ENCODE data around the gene COPG2. TPM values are rescaled to one million over a fixed set of nuclear protein-coding genes. Genes with fewer than 3 reads are reported as not detected.

COPG2 gene
- polyA plus RNA-seq, 3 donors = 66.9 to 75.2 (median 67.6) TPM

DNA sequence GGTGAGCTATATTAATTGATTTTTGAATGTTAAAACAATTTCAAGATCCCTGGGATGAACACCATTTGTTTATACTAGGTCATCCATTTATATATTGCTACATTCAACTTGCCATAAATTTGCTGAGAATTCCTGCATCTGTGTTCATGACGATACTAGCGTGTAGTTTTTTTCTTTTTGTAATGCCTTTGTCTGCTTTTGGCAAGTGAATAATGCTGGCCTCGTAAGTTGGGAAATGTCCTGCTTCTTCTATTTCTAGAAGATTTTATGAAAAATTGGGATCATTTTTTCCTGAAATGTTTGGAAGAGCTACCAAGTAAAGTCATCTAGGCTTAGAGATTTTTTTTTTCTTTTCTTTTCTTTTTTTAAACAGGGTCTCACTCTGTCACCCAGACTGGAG is 189.6 kb downstream of the COPG2 start:
- no peak for DNase-seq (ENCODE audit: low read depth in 3 of 3, low spot score in 2 of 3)

DNA sequence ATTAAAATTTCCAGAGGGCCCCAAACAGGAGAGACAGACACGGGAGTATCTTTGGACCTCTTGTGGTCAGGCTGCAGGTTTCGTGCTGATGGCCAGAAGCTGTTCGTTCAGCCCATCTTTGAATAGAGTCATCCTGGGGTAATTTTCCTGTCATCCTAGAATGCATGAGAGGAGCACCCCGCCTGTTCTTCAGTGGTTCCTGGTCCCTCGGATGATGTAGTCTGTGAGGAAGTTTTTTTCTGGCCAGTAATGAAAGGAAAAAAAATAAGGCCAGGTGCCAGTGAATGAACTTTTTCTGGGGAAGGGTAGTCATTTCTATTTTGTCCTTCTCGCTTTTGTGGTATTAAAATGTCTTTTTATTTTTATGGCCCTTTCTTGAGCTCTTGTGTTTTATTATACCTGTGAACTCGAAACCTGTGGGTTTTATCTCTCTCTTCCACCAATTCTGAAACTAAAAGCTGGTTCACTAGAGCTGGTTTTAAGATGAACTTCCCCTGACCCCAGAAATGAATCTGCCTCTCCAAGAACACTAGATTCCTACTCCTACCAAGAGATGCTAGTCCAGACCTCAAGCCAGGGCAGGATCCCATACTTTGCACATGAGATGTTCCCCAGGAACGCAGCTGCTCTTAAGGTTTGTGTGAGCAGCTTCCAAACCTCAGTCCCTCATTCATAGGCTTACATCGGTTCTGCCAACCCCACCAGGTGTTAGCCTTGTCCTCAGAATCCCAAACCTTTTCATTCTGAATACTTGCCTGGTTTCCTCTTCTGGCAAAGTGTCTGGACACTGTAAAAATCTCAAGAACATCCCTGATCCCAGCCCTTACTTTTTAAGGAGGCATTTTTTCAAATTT is 192.0 kb downstream of the COPG2 start:
- DNase-seq (ENCODE audit: low read depth in 3 of 3, low spot score in 2 of 3) = no peak

DNA sequence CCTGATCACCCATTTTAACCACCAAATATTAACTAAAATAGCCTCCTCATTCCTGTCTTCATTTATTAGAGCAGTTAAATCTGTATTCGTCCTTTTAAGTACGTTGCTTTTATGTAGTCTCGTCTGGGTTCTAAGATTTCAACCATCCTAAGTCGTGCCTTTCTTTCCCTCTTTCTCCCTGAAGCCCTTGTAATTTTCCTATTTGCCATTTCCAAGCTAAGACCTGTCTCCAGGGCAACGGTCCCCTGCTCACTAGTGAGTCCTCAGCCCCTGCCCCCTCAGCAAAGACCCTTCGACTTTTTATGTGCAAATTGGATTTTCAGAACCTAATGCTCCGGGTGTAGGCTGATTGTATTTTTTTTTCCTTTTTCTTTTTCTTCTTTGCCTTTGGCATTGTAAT is 192.8 kb downstream of the COPG2 start:
- no peak for DNase-seq (ENCODE audit: low read depth in 3 of 3, low spot score in 2 of 3)

DNA sequence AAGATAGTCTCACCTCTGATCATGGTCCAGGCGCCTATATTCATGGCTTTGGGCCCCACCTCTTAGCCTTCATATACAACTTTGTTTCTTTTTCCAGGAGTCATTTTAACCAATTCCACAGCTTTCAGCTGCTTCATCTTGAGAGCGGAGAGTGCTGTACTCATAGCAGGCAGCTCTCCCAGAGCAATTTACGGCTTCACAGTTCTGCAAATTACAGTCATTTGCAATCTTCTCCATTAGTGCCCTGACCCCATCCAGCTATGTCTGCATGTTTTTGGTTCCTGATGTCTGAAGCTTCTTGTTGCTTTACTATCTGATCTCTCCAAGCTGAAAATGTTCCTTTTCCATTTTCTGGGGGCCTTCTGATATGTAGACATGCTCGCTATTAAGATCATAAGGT is 194.7 kb downstream of the COPG2 start:
- DNase-seq (ENCODE audit: low read depth in 3 of 3, low spot score in 2 of 3) = no peak

DNA sequence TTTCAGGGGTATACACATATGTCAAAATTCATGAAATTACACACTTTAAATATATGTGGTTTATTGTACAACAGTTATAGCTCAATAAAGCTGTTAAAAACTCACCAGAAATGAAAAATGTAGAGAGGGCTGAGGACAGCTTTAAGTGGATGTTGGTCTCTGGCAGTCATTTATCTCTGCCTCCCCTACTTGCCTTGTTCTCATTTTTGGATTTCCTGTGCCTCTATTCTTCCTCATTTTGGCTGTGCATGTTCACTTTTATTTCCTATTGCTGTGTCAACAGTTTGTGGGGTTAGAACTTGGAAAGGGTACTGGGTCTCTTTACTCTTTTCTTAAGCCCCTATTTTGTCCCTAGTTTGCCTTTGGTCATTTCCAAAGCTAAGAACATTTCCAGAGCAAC is 195.3 kb downstream of the COPG2 start:
- DNase-seq (ENCODE audit: low read depth in 3 of 3, low spot score in 2 of 3) = no peak

DNA sequence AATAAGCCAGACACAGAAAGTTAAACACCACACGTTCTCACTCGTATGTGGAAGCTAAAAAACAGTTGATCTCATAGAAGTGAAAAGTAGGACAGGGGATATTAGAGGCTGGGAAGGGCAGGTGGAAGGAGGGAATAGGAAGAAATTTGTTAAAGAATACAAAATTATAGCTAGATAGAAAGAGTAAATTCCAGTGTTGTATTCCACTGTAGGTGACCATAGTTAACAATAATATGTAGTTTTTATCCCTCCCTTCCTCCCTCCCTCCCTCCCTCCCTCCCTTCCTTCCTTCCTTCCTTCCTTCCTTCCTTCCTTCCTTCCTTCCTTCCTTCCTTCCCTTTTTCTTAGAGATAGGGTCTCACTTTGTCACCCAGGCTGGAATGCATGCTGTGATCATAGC is 196.6 kb downstream of the COPG2 start:
- DNase-seq (ENCODE audit: low read depth in 3 of 3, low spot score in 2 of 3) = no peak

DNA sequence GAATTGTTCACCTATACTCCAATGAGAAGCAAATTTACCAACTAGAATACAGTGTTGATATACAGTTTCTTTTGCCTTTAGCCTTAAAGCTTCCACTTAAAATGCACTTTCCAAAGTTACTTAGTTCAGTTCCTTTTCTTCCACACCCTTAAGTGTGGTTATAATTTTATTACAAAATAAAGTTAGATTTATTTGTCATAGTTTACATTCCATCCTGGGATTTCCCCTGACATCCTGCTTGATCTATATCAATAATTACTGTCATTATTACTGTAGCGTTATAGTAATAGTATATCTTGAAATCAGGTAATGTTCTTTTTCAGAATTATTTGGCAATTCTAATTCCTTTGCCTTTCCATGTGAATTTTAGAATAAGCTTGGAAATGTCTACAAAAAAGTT is 199.9 kb downstream of the COPG2 start:
- DNase-seq (ENCODE audit: low read depth in 3 of 3, low spot score in 2 of 3) = no peak

DNA sequence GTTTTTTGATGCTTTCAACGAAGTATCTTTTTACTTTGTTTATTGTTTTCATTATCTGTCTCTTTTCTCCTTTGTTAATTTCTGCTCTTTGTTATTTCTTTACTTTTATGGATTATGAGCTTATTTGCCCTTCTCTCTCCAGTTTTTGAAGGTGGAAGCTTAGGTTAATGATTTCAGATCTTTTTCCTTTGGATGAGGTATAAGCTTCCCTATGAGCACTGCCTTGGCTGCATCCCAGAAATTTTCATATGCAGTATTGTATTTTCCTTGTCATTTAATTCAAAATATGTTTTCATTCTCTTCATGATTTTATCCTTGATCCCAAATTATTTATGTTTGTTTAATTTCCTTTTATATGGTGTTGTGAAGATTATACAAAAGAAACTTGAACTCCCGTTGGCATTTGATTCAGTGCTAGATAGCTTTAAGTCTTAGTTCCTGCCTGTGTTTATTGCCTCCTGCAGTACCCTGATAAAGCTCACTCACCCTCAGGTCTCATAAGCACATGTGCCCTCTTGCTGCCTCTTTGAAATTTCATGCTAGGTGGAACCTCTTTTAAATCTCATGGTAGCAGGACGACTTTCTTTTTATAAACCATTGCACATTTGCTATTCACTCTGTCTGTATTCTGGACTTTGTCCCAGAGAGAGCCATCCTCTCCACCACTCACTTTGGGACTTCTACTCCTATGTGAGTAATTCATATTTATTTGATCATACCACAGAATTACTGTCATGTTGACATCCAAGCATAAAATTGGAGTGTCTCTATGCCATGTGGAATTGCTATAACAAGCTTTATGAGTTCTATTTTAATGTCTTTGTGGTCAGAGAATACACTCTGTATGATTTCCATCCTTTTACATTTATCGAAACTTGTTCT is 204.8 kb downstream of the COPG2 start:
- DNase-seq (ENCODE audit: low read depth in 3 of 3, low spot score in 2 of 3) = no peak

DNA sequence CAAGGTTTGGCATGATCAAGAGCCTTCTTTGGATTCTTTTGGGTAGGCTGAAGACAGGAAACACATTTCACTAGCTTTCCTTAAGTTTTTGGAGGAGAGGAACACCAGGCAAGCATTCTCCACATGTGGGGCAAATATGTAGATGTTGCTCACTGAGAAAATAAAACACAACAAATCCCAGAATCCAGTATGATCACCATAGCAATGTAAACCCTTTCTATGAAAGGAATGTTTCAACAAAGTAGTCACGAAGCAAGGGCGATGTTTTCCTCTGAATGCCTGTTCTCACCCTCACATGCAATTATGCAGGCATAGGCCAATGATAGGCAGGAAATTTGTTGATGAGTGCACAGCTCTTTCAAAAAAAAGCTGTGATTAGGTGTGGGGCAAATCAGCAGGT is 207.3 kb downstream of the COPG2 start:
- no peak for DNase-seq (ENCODE audit: low read depth in 3 of 3, low spot score in 2 of 3)

DNA sequence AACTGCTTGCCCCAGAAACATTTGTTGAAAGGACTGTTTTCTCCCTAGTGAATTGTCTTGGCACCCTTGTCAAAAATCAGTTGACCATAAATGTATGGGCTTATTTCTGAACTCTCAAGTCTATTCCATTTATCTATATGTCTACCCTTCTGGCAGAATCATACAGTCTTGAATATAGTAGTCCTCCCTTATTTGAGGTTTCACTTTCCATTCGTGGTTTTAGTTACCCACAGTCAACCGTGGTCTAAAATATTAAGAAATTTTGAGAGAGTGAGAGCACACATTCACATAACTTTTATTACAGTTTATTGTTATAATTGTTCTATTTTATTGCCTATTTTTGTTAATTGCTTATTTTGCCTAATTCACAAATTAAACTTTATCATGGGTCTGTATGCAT is 210.3 kb downstream of the COPG2 start:
- DNase-seq (ENCODE audit: low read depth in 3 of 3, low spot score in 2 of 3) = no peak

Other genes with a start within 250 kb of the COPG2 start
- 10 to 100 TPM; 25.5 to 27.7 (median 27.2) TPM for gene CEP41, start 227.7 kb downstream of the COPG2 start, polyA plus RNA-seq (ENCODE audit: insufficient read length in 3 of 3)
- gene MEST, start 176.7 kb downstream of the COPG2 start, polyA plus RNA-seq (ENCODE audit: insufficient read length in 3 of 3) = 100 to 1,000 TPM; 682 to 779 (median 773) TPM
- under 1 TPM in 2 of 3 donors, not detected in 1; 0.07 to 0.11 TPM for gene TSGA13, start 17.8 kb upstream of the COPG2 start, polyA plus RNA-seq (ENCODE audit: insufficient read length in 3 of 3)
- under 1 TPM; 0.37 to 0.65 (median 0.60) TPM for gene KLF14, start 65.5 kb upstream of the COPG2 start, polyA plus RNA-seq (ENCODE audit: insufficient read length in 3 of 3)